T-helper 9 cell (primary cell): ENCODE measurements around the gene RGL1.

Source experiments
- DNase-seq: peaks from one replicate; pipeline ENCODE4 v3.0.0-alpha.2; 2020

Gene RGL1

DNA sequence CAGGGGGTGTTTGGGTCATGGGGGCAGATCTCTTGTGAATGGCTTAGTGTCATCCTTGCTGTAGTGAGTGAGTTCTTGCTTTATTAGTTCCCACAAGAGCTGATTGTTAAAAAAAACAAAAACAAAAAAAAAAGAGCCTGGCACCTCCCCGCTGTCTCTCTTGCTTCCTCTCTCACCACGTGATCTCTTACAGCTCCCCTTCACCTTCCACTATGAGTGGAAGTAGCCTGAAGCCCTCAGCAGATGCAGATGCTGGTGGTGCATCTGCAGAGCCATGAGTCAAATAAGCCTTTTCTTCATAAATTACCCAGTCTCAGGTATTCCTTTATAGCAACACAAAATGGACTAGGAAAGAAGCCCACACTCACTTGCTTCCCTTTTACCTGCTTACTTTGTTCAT is 17.2 kb upstream of the RGL1 start:
- no peak for DNase-seq

DNA sequence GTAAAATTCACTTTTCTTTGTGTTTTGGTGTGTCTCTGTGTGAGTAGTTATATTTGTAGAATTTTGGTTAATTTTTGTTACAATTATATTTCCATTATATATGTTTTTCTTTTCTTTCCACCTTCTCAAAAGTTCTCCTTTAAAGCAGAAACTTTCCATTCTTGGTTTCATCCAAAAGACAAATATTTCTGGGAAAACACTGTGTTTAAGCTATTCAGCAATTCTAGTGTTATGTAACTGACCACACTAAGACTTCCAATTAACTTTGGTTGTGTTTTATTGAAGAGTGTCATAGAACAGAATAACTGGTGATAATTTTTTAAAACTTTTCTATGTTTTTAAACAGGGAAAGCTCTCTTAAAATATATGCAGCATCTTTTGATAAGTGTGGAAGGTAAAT is 13.6 kb upstream of the RGL1 start:
- no peak for DNase-seq

DNA sequence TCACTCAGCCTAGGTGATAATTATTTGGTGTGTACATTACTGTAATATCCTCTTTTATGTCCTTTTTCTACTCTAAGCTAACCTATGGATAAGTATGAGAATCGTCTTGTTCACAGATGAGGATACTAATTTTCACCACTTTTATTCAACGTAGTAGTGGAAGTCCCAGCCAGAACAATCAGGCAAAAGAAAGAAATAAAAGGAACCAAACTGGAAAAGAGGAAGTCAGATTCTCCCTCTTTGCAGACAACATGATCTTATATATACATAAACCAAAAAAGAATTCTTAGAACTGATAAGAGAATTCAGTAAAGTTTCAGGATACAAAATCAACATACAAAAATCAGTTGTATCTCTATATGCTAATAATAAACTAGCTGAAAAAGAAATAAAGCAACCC is 12.6 kb upstream of the RGL1 start:
- DNase-seq: no peak

- no peak for DNase-seq
These were observed 10.8 kb upstream of the RGL1 start for GRCh38 chr1:183794088-183794487.

DNA sequence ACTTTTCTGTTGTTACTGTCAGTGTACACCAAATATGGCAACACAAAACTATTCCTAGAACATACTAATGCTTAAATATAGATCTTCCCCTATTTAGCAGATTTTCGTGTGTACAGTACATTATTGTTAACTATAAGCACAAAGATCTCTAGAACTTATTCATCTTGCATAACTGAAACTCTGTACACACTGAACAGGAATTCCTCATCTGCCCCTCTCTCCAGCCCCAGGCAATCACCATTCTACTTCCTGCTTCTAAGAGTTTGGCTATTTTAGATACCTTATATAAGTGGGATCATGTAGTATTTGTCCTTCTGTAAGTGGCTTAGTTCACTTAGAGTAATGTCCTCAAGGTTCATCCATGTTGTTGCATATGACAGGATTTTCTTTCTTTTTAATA is 4.5 kb upstream of the RGL1 start:
- DNase-seq: no peak

- DNase-seq: no peak
These were observed 3.3 kb upstream of the RGL1 start for GRCh38 chr1:183801649-183802048.

DNA sequence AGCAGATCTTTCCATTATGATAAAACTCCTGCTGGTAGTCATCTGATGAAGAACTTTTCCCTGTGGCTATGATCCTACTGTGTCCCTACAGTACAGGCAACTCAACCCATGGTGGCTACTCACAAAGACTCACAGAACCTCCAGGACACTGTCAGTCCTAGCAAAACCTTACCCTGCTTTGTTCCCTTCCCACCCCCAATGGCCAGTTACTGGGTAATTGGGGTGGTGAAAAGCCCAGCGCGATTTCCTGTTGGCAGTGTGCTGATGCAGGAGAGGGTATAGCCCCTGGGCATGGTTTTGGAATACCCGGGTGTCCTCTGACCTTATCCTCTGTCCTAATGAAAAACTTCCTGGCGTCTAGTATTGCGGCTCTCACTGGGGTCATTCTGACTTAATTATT is 533 bp upstream of the RGL1 start:
- no peak for DNase-seq

DNA sequence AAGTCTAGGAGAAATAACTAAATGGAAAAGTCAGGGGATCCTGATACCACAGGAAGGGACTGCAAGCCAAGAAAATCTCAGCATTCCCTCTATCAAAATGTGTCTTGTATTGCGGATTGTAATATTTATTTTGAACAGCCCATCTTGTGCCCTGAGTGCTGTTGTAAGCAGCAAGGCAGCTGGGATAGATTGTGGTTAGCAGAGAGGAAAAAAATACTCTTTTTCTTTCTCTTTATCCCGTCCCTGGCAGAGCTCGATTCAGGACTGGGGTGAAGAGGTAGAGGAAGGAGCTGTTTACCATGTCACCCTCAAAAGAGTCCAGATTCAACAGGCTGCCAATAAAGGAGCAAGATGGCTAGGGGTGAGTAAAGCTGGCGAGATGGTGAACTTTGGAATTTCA is 1.2 kb downstream of the RGL1 start:
- DNase-seq: no peak

- DNase-seq: no peak
These were observed 1.8 kb downstream of the RGL1 start for GRCh38 chr1:183806675-183807074.

GRCh38 chr1:183807549-183808168 is 2.7 kb downstream of the RGL1 start:
- no peak for DNase-seq

- no peak for DNase-seq
These were observed 3.5 kb downstream of the RGL1 start for GRCh38 chr1:183808296-183809027.

DNA sequence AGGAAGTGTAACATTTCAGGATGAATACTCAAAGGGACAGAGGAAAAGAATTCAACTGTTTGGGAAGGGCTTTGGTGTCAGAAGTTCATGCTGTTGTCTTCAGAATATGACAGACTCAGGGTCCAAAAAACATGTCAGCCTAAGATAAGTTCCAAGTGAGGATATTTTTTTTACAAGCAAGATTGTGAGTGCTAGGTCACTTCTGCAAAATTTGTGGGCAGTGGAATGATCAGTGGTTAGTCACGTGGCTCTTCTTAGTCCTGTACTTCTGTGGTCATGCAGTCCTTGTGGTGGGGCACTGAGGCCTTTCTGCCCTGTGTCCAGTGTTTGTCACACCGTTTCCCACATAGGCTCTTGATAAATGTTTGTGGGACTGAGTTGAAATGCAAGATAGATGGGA is 5.2 kb downstream of the RGL1 start:
- DNase-seq: no peak

GRCh38 chr1:183810756-183811544 is 6.0 kb downstream of the RGL1 start:
- no peak for DNase-seq

DNA sequence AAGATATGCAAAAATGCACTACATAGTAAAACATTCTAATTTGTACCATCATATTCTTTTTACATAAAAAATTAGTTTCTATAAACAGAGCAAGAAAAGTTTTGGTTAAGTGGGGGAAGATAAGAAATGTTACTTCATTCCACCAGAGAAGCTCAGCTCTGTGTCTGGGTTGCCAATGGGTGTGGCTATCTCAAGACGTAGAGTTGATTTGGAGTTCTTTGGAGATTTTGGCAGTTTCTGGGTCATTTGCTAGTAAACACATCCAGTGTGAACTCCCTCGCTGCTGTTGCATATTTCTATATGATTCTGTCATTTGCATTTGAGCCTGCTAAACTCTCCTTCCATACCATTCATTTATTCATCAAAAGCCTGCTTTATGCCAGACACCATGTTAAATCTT is 7.2 kb downstream of the RGL1 start:
- no peak for DNase-seq

- no peak for DNase-seq
These were observed 8.0 kb downstream of the RGL1 start for GRCh38 chr1:183812686-183813569.

DNA sequence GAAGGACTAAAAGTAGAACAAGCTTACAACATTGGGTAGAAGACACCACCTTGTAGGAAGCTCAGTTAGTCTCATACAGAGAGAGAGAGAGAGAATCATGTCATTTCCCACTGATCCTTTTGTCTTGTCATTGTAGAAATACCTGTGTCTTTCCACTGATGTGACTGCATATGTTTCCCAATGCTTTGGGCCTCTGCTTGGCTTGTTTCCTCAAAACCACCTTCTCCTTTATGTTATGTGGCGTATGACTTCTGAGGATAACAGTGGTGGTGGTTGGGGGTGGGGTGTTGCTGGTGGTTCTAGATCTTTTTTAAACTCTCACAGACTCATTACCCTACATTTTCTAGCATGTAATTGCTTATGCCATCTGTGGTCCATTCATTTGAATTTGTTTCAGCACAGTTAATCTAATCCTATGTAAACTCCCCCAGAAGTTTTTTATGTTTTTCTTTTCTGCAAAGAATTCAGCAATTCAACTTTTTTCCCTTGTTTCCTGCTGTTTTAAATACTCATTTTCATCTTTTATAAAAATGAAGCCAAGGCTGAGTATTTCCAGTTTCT is 9.3 kb downstream of the RGL1 start:
- DNase-seq: no peak

DNA sequence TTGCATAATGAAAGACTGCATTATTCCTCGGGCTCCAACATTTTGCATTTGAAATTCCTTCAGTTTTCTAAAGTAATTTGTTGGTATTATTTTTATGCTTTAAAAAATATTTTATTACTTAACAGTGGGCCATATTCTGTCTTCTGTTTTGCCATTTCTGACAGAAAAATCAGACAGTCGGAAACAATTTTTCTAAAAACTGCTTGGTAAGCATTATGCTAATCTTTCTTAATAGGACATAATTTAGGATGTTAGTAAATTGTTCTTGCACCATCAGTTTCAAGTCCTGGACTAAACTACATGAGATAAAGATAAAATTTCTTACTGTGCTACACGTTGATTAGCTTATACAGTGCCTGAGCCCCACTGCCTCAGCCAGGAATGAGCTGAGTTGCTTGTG is 11.2 kb downstream of the RGL1 start:
- no peak for DNase-seq

- DNase-seq: no peak
These were observed 12.8 kb downstream of the RGL1 start for GRCh38 chr1:183817576-183818288.

DNA sequence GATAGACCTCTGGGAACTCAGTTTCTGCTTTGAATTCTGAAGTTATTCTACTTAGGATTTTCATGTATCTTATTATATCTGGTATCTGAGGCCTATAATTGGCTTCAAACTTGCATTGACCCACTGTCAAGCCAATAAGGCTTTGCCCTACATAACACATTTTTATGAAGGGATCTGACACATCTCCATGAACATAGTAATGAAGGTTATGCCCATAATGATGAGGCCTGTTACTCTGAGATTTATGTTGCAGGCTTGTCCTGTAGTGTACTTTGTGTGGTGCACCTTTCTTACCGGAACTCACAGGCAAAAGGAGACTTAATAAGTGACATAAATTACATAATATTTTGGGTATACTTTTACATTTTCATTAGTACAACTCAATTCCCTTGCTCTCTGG is 14.1 kb downstream of the RGL1 start:
- DNase-seq: no peak

- no peak for DNase-seq
These were observed 16.5 kb downstream of the RGL1 start for GRCh38 chr1:183821309-183821888.

GRCh38 chr1:183821889-183822611 is 17.1 kb downstream of the RGL1 start:
- DNase-seq: no peak
